Colonic mucosa (tissue), 4 donors: Measurements from ENCODE around the gene FERMT2. TPM values are rescaled to one million over a fixed set of nuclear protein-coding genes. Genes with fewer than 3 reads are reported as not detected.

Source experiments
- DNase-seq: peaks from one replicate; pipeline ENCODE4 v3.0.0-alpha.2; 2020
- H3K27ac ChIP-seq: fragments of 200-600 bp; one replicate; pipeline ENCODE4 v1.8.0; 2021
- H3K27me3 ChIP-seq: fragments of 200-600 bp; one replicate; pipeline ENCODE4 v1.8.0; 2021
- H3K36me3 ChIP-seq: fragments of 200-600 bp; one replicate; pipeline ENCODE4 v1.8.0; 2021
- H3K4me1 ChIP-seq: fragments of 200-600 bp; one replicate; pipeline ENCODE4 v1.8.0; 2021; ENCODE audit warnings: mild to moderate bottlenecking
- H3K4me3 ChIP-seq: fragments of 200-600 bp; one replicate; pipeline ENCODE4 v1.8.0; 2021
- H3K9ac ChIP-seq, 2 donors: one replicate each; pipeline ENCODE4 v1.7.0; 2013; ENCODE audit warnings: control low read depth in 2 of 2, low read depth in 2 of 2, low read length in 2 of 2
- H3K9me3 ChIP-seq: fragments of 200-600 bp; one replicate; pipeline ENCODE4 v1.8.0; 2021
- intact Hi-C: fragments of 100-400 bp; cut with DNase I; formaldehyde crosslinking; loops from one replicate; pipeline ENCODE4 v1.14.1; 2022
- total RNA-seq, 2 donors: library from RNA; stranded (reverse); fragmentation: NEBNext Ultra II Directional in 1 of 2; extraction: Animal tissue kit (Norgen Biotek cat#: 25700) in 1 of 2; gene quantifications; one replicate each; pipeline ENCODE4 v1.2.1, GENCODE V29; 2021
- TF ChIP-seq, protein P1 (sequence below): fragments of 200-600 bp; IDR thresholded peaks from one replicate; pipeline ENCODE4 v1.8.0; 2022; ENCODE audit warnings: antibody characterized with exemption, mild to moderate bottlenecking
- donor health status: healthy.
- donor health status: DM: no; HTN: no; CAD: no.
- donor health status: DM: no; HTN: no; CAD: no.

Gene FERMT2
- total RNA-seq, 2 donors from 2014 or later = 6.3 to 43.9 TPM

DNA sequence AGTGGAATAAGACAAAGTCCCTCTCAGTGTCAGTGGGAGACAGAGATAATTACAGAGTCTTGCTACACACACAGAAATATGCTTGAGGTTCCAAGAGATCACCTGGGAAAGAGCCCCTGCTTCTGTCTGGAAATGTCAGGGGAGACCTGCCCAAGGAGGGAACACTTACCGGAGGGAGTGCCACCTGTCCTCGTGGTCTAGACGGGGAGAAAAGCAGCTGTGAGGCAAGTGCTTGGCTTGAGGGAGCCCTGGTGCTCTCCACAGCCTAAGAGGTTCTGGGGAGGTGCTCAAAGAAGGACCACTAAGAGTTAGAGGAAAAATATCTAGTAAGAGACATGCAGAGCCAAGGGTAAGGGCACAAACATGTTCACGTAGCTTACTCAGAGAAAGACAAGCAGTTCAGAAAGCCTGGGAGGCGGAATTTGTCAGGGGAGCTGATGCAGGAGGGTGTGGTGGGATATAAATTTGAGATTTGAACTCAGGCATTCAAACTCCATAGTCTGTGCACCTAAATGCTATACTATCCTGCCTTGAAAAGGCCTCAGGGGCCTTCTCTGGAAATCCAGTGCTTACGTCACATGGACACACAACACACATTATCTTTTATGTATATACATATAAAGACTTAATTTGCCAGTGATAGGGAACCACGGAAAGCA lies 121.2 kb downstream of the FERMT2 start:
- Histone ChIP-seq H3K4me1 (no peaks in the 10 kb centered on the region), H3K9ac (no peak overlapping the region), H3K9me3 (no peaks in the 10 kb centered on the region), H3K4me3 (no peak overlapping the region), H3K27me3 (no peaks in the 10 kb centered on the region), H3K36me3 (no peaks in the 10 kb centered on the region), H3K27ac (no peak overlapping the region)
- DNase-seq = no peak
- intact Hi-C loops = loop anchor here (5.0 to 10.0 kb wide), 2 partner anchors 133 to 475 kb away; no protein-coding TSS in a partner anchor
- TF ChIP-seq, protein P1, sequence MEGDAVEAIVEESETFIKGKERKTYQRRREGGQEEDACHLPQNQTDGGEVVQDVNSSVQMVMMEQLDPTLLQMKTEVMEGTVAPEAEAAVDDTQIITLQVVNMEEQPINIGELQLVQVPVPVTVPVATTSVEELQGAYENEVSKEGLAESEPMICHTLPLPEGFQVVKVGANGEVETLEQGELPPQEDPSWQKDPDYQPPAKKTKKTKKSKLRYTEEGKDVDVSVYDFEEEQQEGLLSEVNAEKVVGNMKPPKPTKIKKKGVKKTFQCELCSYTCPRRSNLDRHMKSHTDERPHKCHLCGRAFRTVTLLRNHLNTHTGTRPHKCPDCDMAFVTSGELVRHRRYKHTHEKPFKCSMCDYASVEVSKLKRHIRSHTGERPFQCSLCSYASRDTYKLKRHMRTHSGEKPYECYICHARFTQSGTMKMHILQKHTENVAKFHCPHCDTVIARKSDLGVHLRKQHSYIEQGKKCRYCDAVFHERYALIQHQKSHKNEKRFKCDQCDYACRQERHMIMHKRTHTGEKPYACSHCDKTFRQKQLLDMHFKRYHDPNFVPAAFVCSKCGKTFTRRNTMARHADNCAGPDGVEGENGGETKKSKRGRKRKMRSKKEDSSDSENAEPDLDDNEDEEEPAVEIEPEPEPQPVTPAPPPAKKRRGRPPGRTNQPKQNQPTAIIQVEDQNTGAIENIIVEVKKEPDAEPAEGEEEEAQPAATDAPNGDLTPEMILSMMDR = no peak

DNA sequence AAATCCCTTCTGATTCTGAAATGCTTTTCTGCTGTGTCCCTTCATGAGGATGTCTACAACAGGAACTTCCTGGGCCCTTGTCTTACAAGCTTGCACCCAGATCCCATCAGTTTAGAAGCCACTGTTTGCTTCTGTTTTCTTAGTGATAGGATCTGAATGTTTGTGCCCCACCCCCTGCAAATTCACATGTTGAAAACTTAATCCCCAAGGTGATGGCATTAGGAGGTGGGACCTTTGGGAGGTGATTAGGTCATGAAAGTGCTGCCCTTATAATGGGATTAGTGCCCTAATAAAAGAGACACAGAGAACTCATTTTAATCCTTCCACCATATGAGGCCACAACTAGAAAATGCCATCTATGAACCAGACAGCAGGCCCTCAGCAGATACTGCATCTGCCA lies 123.4 kb downstream of the FERMT2 start:
- no peak overlapping the region for H3K4me3 ChIP-seq
- no peaks in the 10 kb centered on the region for H3K36me3 ChIP-seq
- DNase-seq = no peak
- TF ChIP-seq, protein P1 = no peak
- intact Hi-C loops = loop anchor here (5.0 to 10.0 kb wide), 2 partner anchors 135 to 477 kb away; no protein-coding TSS in a partner anchor
- H3K27ac ChIP-seq = no peak overlapping the region
- no peaks in the 10 kb centered on the region for H3K9me3 ChIP-seq
- no peaks in the 10 kb centered on the region for H3K27me3 ChIP-seq
- no peak overlapping the region for H3K9ac ChIP-seq
- H3K4me1 ChIP-seq = no peaks in the 10 kb centered on the region

DNA sequence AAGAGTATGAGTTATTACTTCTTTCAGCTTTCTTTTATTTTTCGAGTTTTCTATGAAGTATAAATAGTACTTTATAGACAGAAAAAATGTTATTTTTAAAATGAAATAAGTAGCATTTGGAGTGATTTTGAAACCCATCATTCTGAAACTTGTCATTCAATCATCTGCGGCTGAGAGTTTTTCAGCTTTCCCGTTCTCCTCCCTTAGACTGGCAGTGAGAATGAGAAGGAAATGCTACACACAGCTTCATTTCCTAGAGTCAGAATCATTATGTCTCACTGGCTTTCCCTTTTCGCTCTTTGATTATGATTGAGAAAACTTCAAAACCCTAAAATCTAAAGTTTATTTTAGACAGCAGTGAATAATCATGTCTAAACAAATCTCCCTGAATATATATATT lies 125.8 kb downstream of the FERMT2 start:
- intact Hi-C loops = loop anchor here (5.0 to 10.0 kb wide), 2 partner anchors 137 to 480 kb away; no protein-coding TSS in a partner anchor
- Histone ChIP-seq H3K27ac (no peak overlapping the region), H3K4me3 (no peak overlapping the region), H3K9ac (no peak overlapping the region), H3K9me3 (no peaks in the 10 kb centered on the region), H3K36me3 (no peaks in the 10 kb centered on the region), H3K4me1 (no peaks in the 10 kb centered on the region), H3K27me3 (no peaks in the 10 kb centered on the region)
- no peak for DNase-seq
- TF ChIP-seq, protein P1 = no peak

DNA sequence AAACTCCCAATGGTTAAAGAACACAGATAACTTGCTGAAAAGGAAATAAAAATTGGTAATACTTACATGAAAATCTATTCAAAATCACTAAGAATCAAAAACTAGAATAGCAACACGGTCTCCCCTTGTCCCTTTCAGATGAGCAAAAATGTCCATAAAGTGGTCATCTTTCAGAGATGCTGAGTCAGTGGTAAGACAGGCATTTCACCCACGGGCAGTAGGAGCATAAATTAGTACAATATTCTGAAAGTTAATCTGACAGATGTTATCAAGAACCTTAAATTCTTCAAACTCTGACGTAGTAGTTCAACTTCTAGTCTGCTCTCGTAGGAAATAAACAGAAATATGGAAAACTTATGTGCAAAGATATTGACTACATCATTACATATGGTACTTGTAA lies 126.4 kb downstream of the FERMT2 start:
- no peaks in the 10 kb centered on the region for H3K27me3 ChIP-seq
- no peaks in the 10 kb centered on the region for H3K9me3 ChIP-seq
- no peaks in the 10 kb centered on the region for H3K4me1 ChIP-seq
- H3K9ac ChIP-seq = no peak overlapping the region
- H3K4me3 ChIP-seq = no peak overlapping the region
- H3K36me3 ChIP-seq = no peaks in the 10 kb centered on the region
- no peak overlapping the region for H3K27ac ChIP-seq
- TF ChIP-seq, protein P1 = no peak
- DNase-seq = no peak
- intact Hi-C loops = loop anchor here (5.0 to 10.0 kb wide), 2 partner anchors 233 to 480 kb away; no protein-coding TSS in a partner anchor

DNA sequence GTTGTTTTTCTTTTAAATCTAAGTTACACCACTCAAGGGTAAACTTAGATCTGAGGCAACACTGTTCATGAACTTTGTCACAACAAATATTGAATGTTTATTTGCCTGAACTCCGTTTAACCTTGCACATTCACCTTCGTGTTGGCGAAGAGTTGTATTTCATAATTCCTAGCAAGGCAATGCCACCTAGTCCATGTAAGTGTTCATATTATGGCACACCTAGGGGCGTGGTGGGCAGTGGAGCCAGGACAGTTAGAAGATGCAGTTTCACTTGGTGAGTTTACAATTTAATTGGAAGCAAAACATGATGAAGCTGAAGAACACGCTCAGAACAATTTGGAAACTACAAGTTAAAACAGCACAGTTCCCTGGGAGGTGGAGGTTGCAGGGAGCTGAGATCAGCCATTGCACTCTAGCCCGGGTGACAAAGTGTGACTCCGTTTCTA lies 129.0 kb downstream of the FERMT2 start:
- no peak overlapping the region for H3K9ac ChIP-seq
- DNase-seq = no peak
- H3K9me3 ChIP-seq = no peaks in the 10 kb centered on the region
- H3K4me1 ChIP-seq = no peaks in the 10 kb centered on the region
- H3K27ac ChIP-seq = no peak overlapping the region
- no peak overlapping the region for H3K4me3 ChIP-seq
- intact Hi-C loops = loop anchor here (5.0 to 10.0 kb wide), 2 partner anchors 235 to 483 kb away; no protein-coding TSS in a partner anchor
- TF ChIP-seq, protein P1 = no peak
- no peaks in the 10 kb centered on the region for H3K27me3 ChIP-seq
- H3K36me3 ChIP-seq = no peaks in the 10 kb centered on the region
